ENCODE results near the gene NPAS2.

GRCh38 chr2:100981011-100981410 is 161.1 kb downstream of the NPAS2 start:
- TF ChIP-seq CTCF (IDR thresholded peaks at IDR 0.05), result no peak
- no peak for TF ChIP-seq POLR2A (IDR thresholded peaks at IDR 0.05; ENCODE audit: low read depth)
- TF ChIP-seq POLR2AphosphoS5 (IDR thresholded peaks at IDR 0.05), result no peak

Measured in esophagus muscularis mucosa (tissue), 3 donors.